ENCODE data around the gene JMY. TPM values are rescaled to one million over a fixed set of nuclear protein-coding genes. Genes with fewer than 3 reads are reported as not detected.

JMY gene
- total RNA-seq, 1 experiment from 2014 or later: 3.5 TPM

DNA sequence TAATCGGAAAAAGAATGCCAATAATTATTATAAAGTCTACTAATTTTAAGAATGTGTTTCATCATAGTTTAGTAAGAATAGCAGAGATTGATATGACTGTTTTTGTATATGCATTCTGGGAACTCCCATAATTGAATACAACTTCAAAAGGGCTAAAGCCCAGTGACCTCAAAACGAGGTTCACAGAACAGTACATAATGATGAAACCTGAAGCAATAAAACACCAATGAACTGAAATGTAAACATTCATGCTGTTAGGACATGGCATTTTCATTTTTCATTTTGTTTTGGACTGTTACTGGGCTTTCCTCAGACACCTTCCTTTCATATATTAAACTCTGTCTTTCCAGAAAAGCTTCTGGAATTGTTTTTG, 684 bp upstream of the JMY start:
- peaks cover 13% of the 10 kb centered on the region for H3K27me3 ChIP-seq (replicated peaks; ENCODE audit: insufficient read depth, low read depth, low read length, poor library complexity)
- TF ChIP-seq, protein P1, sequence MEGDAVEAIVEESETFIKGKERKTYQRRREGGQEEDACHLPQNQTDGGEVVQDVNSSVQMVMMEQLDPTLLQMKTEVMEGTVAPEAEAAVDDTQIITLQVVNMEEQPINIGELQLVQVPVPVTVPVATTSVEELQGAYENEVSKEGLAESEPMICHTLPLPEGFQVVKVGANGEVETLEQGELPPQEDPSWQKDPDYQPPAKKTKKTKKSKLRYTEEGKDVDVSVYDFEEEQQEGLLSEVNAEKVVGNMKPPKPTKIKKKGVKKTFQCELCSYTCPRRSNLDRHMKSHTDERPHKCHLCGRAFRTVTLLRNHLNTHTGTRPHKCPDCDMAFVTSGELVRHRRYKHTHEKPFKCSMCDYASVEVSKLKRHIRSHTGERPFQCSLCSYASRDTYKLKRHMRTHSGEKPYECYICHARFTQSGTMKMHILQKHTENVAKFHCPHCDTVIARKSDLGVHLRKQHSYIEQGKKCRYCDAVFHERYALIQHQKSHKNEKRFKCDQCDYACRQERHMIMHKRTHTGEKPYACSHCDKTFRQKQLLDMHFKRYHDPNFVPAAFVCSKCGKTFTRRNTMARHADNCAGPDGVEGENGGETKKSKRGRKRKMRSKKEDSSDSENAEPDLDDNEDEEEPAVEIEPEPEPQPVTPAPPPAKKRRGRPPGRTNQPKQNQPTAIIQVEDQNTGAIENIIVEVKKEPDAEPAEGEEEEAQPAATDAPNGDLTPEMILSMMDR (conservative IDR thresholded peaks at IDR 0.05; ENCODE audit: low read depth, low read length): no peak
- TF ChIP-seq EZH2 (IDR thresholded peaks at IDR 0.05; ENCODE audit: borderline replicate concordance, low read depth, low read length, poor library complexity, severe bottlenecking): no peak
- no peaks in the 10 kb centered on the region for H3K9me3 ChIP-seq (ENCODE audit: low read depth, low read length, poor library complexity, severe bottlenecking)
- H3K4me3 ChIP-seq (ENCODE audit: low read depth, low read length, poor library complexity, severe bottlenecking): peak overlapping the region; percentile 81
- no TSS peak for BruUV-seq (replicated peaks)
- peak; percentile 11 for DNase-seq (ENCODE audit: low spot score)
- POLR2A ChIA-PET (ENCODE audit: low non-redundant PET): no interaction called here
- intact Hi-C loops (cut with micrococcal nuclease; ENCODE audit: unreplicated experiment): no loop called here
- no peaks in the 10 kb centered on the region for H3K4me1 ChIP-seq (ENCODE audit: insufficient read depth, low read length, poor library complexity, severe bottlenecking)
- no peaks in the 10 kb centered on the region for H3K36me3 ChIP-seq (ENCODE audit: insufficient read depth, low read length, poor library complexity, severe bottlenecking)
- CTCF ChIA-PET: no interaction called here
- H3K27ac ChIP-seq (ENCODE audit: low read depth, low read length, poor library complexity, severe bottlenecking): peak overlapping the region; percentile 0

DNA sequence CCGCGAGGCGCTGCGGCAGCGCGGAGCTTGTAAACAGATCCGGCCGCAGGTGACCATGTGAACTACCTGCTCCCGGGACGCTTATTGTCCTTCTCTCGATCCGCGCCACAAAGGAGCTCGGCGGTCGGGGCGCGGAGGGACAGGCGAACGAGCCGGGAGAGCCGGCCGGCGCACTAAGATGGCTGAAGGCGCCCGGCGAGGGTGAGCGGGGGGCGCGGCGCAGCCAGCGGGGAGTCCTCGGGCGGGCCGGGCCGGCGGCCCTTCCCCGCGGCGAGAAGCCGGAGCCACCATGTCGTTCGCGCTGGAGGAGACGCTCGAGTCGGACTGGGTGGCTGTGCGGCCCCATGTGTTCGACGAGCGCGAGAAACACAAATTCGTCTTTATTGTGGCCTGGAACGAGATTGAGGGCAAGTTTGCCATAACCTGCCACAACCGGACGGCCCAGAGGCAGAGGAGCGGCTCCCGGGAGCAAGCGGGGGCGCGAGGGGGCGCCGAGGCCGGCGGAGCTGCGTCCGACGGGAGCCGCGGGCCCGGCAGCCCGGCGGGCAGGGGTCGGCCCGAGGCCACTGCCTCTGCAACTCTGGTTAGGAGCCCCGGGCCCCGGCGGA, 535 bp downstream of the JMY start:
- Histone ChIP-seq H3K9me3 (ENCODE audit: low read depth, low read length, poor library complexity, severe bottlenecking) (no peaks in the 10 kb centered on the region), H3K27me3 (replicated peaks; ENCODE audit: insufficient read depth, low read depth, low read length, poor library complexity) (peaks cover 13% of the 10 kb centered on the region), H3K36me3 (ENCODE audit: insufficient read depth, low read length, poor library complexity, severe bottlenecking) (no peaks in the 10 kb centered on the region), H3K4me1 (ENCODE audit: insufficient read depth, low read length, poor library complexity, severe bottlenecking) (peaks cover 3% of the 10 kb centered on the region), H3K27ac (ENCODE audit: low read depth, low read length, poor library complexity, severe bottlenecking) (peak overlapping the region; percentile 52), H3K4me3 (ENCODE audit: low read depth, low read length, poor library complexity, severe bottlenecking) (peak overlapping the region; percentile 81)
- ChIA-PET POLR2A (ENCODE audit: low non-redundant PET) (interaction anchor here (0.6 kb wide), 1 partner anchor 755 kb away, joined by 4 read pairs; no protein-coding TSS in a partner anchor), CTCF (no interaction called here)
- intact Hi-C loops (cut with micrococcal nuclease; ENCODE audit: unreplicated experiment): no loop called here
- BruUV-seq (replicated peaks): no TSS peak
- DNase-seq (ENCODE audit: low spot score): peak; percentile 24
- TF ChIP-seq EZH2 (IDR thresholded peaks at IDR 0.05; ENCODE audit: borderline replicate concordance, low read depth, low read length, poor library complexity, severe bottlenecking): no peak
- TF ChIP-seq, protein P1 (conservative IDR thresholded peaks at IDR 0.05; ENCODE audit: low read depth, low read length): no peak

DNA sequence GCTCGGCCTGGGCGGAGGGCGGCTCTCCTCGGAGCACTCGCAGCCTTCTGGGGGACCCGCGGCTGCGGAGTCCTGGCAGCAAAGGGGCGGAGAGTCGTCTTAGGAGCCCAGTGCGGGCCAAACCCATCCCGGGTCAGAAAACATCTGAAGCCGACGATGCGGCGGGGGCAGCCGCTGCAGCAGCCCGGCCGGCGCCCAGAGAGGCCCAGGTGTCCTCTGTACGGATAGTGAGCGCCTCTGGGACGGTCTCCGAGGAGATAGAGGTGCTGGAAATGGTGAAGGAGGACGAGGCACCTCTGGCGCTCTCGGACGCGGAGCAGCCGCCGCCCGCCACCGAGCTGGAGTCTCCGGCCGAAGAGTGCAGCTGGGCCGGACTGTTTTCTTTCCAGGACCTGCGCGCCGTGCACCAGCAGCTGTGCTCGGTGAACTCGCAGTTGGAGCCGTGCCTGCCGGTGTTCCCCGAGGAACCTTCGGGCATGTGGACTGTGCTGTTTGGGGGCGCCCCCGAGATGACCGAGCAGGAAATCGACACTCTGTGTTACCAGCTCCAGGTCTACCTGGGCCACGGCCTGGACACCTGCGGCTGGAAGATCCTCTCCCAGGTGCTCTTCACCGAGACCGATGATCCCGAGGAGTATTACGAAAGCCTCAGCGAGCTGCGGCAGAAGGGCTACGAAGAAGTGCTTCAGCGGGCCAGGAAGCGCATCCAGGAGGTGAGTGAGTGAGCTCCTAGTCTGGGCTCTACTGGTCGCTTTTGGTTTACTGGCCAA, 1.2 kb downstream of the JMY start:
- H3K27me3 ChIP-seq (replicated peaks; ENCODE audit: insufficient read depth, low read depth, low read length, poor library complexity): peaks cover 13% of the 10 kb centered on the region
- H3K4me3 ChIP-seq (ENCODE audit: low read depth, low read length, poor library complexity, severe bottlenecking): peak overlapping the region; percentile 81
- peaks cover 4% of the 10 kb centered on the region for H3K4me1 ChIP-seq (ENCODE audit: insufficient read depth, low read length, poor library complexity, severe bottlenecking)
- TF ChIP-seq, protein P1 (conservative IDR thresholded peaks at IDR 0.05; ENCODE audit: low read depth, low read length): no peak
- no TSS peak for BruUV-seq (replicated peaks)
- CTCF ChIA-PET: no interaction called here
- no peaks in the 10 kb centered on the region for H3K9me3 ChIP-seq (ENCODE audit: low read depth, low read length, poor library complexity, severe bottlenecking)
- no peaks in the 10 kb centered on the region for H3K36me3 ChIP-seq (ENCODE audit: insufficient read depth, low read length, poor library complexity, severe bottlenecking)
- POLR2A ChIA-PET (ENCODE audit: low non-redundant PET): interaction anchor here (0.6 kb wide), 1 partner anchor 756 kb away, joined by 4 read pairs; no protein-coding TSS in a partner anchor
- DNase-seq (ENCODE audit: low spot score): peak; percentile 37
- intact Hi-C loops (cut with micrococcal nuclease; ENCODE audit: unreplicated experiment): no loop called here
- H3K27ac ChIP-seq (ENCODE audit: low read depth, low read length, poor library complexity, severe bottlenecking): peak overlapping the region; percentile 52

Data from A673 (cell line).